ENCODE results near the gene ELMO1. TPM values are rescaled to one million over a fixed set of nuclear protein-coding genes. Genes with fewer than 3 reads are reported as not detected.

Gene ELMO1
- total and polyA plus RNA-seq, 2 experiments from 2014 or later: 6.5 to 24.9 TPM

GRCh38 chr7:37297546-37297945 is 151.1 kb downstream of the ELMO1 start:
- Histone ChIP-seq H4K20me1 (replicated peaks; ENCODE audit: insufficient read depth) (no peaks in the 10 kb centered on the region), H2AFZ (no peak overlapping the region), H3K27ac (ENCODE audit: low read depth) (no peak overlapping the region), H3K4me1 (ENCODE audit: insufficient read depth) (no peaks in the 10 kb centered on the region), H3K79me2 (replicated peaks; ENCODE audit: insufficient read depth) (no peaks in the 10 kb centered on the region), H3K4me3 (no peak overlapping the region), H3K27me3 (ENCODE audit: insufficient read depth) (no peaks in the 10 kb centered on the region), H3K4me2 (no peak overlapping the region), H3F3A (replicated peaks; ENCODE audit: low read depth) (no peaks in the 10 kb centered on the region), H3K9me2 (ENCODE audit: insufficient read depth) (0 out of 2 replicates have a peak, but pooled peaks cover 3% of the 10 kb centered on the region), H3K36me3 (ENCODE audit: insufficient read depth) (no peaks in the 10 kb centered on the region)
- Mint-ChIP-seq H3K36me3 (ENCODE audit: low read depth) (peaks cover 6% of the 10 kb centered on the region; the same call in 2 of the 3 replicates), H3K27ac (no peak overlapping the region), H3K9me3 (peaks cover 6% of the 10 kb centered on the region; the same call in 1 of the 3 replicates), H3K4me3 (no peak overlapping the region), H3K4me1 (no peaks in the 10 kb centered on the region), H3K27me3 (ENCODE audit: insufficient read depth, low read depth, poor library complexity) (peaks cover 5% of the 10 kb centered on the region)
- TF ChIP-seq EZH2 (IDR thresholded peaks at IDR 0.05; ENCODE audit: low read depth, unreplicated experiment) (no peak), NANOG (IDR thresholded peaks at IDR 0.05; ENCODE audit: borderline replicate concordance) (no peak), EZH2phosphoT487 (IDR thresholded peaks at IDR 0.05; ENCODE audit: unreplicated experiment) (no peak), REST (IDR thresholded peaks at IDR 0.05; ENCODE audit: unreplicated experiment) (no peak), ZNF331 (CRISPR knock-in tag; IDR thresholded peaks at IDR 0.05; ENCODE audit: low read depth) (no peak), ZNF114 (CRISPR knock-in tag; IDR thresholded peaks at IDR 0.05) (no peak), CREB1 (CRISPR knock-in tag; IDR thresholded peaks at IDR 0.05; ENCODE audit: low read depth) (no peak), POLR2AphosphoS5 (IDR thresholded peaks at IDR 0.05; ENCODE audit: low read depth) (no peak), JUNB (IDR thresholded peaks at IDR 0.05; ENCODE audit: unreplicated experiment) (no peak), STAT1 (IDR thresholded peaks at IDR 0.05; ENCODE audit: unreplicated experiment) (no peak)
- TF ChIP-seq, protein P1, sequence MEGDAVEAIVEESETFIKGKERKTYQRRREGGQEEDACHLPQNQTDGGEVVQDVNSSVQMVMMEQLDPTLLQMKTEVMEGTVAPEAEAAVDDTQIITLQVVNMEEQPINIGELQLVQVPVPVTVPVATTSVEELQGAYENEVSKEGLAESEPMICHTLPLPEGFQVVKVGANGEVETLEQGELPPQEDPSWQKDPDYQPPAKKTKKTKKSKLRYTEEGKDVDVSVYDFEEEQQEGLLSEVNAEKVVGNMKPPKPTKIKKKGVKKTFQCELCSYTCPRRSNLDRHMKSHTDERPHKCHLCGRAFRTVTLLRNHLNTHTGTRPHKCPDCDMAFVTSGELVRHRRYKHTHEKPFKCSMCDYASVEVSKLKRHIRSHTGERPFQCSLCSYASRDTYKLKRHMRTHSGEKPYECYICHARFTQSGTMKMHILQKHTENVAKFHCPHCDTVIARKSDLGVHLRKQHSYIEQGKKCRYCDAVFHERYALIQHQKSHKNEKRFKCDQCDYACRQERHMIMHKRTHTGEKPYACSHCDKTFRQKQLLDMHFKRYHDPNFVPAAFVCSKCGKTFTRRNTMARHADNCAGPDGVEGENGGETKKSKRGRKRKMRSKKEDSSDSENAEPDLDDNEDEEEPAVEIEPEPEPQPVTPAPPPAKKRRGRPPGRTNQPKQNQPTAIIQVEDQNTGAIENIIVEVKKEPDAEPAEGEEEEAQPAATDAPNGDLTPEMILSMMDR (conservative IDR thresholded peaks at IDR 0.05; ENCODE audit: low read depth in 2 of 2): no peak
- TF ChIP-seq, protein P2, sequence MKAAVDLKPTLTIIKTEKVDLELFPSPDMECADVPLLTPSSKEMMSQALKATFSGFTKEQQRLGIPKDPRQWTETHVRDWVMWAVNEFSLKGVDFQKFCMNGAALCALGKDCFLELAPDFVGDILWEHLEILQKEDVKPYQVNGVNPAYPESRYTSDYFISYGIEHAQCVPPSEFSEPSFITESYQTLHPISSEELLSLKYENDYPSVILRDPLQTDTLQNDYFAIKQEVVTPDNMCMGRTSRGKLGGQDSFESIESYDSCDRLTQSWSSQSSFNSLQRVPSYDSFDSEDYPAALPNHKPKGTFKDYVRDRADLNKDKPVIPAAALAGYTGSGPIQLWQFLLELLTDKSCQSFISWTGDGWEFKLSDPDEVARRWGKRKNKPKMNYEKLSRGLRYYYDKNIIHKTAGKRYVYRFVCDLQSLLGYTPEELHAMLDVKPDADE (IDR thresholded peaks at IDR 0.05): no peak
- TF ChIP-seq, protein P3, sequence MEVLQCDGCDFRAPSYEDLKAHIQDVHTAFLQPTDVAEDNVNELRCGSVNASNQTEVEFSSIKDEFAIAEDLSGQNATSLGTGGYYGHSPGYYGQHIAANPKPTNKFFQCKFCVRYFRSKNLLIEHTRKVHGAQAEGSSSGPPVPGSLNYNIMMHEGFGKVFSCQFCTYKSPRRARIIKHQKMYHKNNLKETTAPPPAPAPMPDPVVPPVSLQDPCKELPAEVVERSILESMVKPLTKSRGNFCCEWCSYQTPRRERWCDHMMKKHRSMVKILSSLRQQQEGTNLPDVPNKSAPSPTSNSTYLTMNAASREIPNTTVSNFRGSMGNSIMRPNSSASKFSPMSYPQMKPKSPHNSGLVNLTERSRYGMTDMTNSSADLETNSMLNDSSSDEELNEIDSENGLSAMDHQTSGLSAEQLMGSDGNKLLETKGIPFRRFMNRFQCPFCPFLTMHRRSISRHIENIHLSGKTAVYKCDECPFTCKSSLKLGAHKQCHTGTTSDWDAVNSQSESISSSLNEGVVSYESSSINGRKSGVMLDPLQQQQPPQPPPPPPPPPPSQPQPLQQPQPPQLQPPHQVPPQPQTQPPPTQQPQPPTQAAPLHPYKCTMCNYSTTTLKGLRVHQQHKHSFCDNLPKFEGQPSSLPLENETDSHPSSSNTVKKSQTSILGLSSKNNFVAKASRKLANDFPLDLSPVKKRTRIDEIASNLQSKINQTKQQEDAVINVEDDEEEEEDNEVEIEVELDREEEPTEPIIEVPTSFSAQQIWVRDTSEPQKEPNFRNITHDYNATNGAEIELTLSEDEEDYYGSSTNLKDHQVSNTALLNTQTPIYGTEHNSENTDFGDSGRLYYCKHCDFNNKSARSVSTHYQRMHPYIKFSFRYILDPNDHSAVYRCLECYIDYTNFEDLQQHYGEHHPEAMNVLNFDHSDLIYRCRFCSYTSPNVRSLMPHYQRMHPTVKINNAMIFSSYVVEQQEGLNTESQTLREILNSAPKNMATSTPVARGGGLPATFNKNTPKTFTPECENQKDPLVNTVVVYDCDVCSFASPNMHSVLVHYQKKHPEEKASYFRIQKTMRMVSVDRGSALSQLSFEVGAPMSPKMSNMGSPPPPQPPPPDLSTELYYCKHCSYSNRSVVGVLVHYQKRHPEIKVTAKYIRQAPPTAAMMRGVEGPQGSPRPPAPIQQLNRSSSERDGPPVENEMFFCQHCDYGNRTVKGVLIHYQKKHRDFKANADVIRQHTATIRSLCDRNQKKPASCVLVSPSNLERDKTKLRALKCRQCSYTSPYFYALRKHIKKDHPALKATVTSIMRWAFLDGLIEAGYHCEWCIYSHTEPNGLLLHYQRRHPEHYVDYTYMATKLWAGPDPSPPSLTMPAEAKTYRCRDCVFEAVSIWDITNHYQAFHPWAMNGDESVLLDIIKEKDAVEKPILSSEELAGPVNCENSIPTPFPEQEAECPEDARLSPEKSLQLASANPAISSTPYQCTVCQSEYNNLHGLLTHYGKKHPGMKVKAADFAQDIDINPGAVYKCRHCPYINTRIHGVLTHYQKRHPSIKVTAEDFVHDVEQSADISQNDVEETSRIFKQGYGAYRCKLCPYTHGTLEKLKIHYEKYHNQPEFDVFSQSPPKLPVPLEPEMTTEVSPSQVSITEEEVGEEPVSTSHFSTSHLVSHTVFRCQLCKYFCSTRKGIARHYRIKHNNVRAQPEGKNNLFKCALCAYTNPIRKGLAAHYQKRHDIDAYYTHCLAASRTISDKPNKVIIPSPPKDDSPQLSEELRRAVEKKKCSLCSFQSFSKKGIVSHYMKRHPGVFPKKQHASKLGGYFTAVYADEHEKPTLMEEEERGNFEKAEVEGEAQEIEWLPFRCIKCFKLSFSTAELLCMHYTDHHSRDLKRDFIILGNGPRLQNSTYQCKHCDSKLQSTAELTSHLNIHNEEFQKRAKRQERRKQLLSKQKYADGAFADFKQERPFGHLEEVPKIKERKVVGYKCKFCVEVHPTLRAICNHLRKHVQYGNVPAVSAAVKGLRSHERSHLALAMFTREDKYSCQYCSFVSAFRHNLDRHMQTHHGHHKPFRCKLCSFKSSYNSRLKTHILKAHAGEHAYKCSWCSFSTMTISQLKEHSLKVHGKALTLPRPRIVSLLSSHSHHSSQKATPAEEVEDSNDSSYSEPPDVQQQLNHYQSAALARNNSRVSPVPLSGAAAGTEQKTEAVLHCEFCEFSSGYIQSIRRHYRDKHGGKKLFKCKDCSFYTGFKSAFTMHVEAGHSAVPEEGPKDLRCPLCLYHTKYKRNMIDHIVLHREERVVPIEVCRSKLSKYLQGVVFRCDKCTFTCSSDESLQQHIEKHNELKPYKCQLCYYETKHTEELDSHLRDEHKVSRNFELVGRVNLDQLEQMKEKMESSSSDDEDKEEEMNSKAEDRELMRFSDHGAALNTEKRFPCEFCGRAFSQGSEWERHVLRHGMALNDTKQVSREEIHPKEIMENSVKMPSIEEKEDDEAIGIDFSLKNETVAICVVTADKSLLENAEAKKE (CRISPR knock-in tag; IDR thresholded peaks at IDR 0.05): no peak
- DNase-seq (ENCODE audit: low spot score) (no peak), ATAC-seq (no peak)

Measured in GM23338 (cell line).